WERI-Rb-1 (cell line): Measurements from ENCODE around the gene FUBP3.
A peak's percentile ranks its signal among the peaks of the same experiment; 100 is the strongest.

Experiments used
- DNase-seq: peaks from one replicate; pipeline ENCODE4 v3.0.0-alpha.2; 2020
- H3K27ac ChIP-seq: fragments of 250-450 bp; sonication (Bioruptor Pico); 2 replicates; pipeline ENCODE4 v1.5.1; 2020; ENCODE audit warnings: mild to moderate bottlenecking, moderate library complexity
- H3K27me3 ChIP-seq: fragments of 250-450 bp; sonication (Bioruptor Pico); 2 replicates; pipeline ENCODE4 v1.5.1; 2021; ENCODE audit warnings: mild to moderate bottlenecking, low read depth, moderate library complexity; ENCODE audit not compliant: insufficient read depth, severe bottlenecking
- H3K36me3 ChIP-seq: fragments of 250-450 bp; sonication (Bioruptor Pico); 2 replicates; pipeline ENCODE4 v1.5.1; 2020; ENCODE audit warnings: mild to moderate bottlenecking, moderate library complexity
- H3K4me3 ChIP-seq: 2 replicates; pipeline ENCODE4 v1.5.1; 2011; ENCODE audit warnings: low read depth, mild to moderate bottlenecking, control low read depth, low read length
- H3K9me3 ChIP-seq: fragments of 250-450 bp; sonication (Bioruptor Pico); 2 replicates; pipeline ENCODE4 v1.5.1; 2021; ENCODE audit warnings: mild to moderate bottlenecking, moderate library complexity; ENCODE audit not compliant: severe bottlenecking
- TF ChIP-seq, protein P1 (sequence below): IDR thresholded peaks from 2 replicates; pipeline ENCODE4 v1.5.1; 2011; ENCODE audit warnings: low read depth, mild to moderate bottlenecking, control low read depth, inconsistent platforms, low read length

Gene FUBP3

DNA sequence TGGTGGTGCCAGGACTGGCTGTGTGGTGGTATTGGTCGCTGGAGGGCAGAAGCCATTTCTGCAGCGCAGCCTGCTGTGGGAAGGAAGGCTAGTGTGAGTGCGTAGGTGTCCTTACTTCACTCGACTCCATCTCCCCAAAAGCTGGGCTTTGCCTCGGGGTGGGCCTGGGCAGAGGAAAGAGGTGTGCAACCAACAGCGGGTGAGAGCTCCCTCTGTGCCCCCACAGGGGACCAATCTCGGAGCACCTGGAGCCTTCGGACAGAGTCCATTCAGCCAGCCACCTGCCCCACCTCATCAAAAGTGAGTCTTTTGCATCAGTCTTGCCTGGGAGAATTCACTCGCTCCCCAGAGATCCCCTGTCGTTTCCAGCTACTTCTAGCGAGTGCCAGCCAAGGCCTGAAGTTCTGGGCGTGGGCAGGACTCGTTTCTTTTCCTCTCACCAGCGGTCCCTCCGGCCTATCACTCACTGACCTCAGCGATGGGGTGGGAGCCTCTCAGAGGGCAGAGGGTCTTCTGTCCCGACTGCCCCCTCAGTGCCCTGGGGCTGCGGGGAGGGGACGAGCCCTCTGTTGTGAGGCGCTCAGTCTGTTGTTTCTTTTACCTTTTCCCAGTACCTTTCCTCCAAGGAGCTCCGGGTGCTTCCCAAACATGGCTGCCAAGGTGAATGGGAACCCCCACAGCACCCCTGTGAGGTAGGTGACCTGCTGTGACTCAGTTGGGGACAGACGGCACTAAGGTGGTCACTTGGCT is 52.1 kb downstream of the FUBP3 start:
- Histone ChIP-seq H3K4me3 (no peak overlapping the region), H3K9me3 (no peaks in the 10 kb centered on the region), H3K36me3 (peaks cover 97% of the 10 kb centered on the region), H3K27ac (no peak overlapping the region), H3K27me3 (no peaks in the 10 kb centered on the region)
- TF ChIP-seq, protein P1, sequence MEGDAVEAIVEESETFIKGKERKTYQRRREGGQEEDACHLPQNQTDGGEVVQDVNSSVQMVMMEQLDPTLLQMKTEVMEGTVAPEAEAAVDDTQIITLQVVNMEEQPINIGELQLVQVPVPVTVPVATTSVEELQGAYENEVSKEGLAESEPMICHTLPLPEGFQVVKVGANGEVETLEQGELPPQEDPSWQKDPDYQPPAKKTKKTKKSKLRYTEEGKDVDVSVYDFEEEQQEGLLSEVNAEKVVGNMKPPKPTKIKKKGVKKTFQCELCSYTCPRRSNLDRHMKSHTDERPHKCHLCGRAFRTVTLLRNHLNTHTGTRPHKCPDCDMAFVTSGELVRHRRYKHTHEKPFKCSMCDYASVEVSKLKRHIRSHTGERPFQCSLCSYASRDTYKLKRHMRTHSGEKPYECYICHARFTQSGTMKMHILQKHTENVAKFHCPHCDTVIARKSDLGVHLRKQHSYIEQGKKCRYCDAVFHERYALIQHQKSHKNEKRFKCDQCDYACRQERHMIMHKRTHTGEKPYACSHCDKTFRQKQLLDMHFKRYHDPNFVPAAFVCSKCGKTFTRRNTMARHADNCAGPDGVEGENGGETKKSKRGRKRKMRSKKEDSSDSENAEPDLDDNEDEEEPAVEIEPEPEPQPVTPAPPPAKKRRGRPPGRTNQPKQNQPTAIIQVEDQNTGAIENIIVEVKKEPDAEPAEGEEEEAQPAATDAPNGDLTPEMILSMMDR: no peak
- no peak for DNase-seq

DNA sequence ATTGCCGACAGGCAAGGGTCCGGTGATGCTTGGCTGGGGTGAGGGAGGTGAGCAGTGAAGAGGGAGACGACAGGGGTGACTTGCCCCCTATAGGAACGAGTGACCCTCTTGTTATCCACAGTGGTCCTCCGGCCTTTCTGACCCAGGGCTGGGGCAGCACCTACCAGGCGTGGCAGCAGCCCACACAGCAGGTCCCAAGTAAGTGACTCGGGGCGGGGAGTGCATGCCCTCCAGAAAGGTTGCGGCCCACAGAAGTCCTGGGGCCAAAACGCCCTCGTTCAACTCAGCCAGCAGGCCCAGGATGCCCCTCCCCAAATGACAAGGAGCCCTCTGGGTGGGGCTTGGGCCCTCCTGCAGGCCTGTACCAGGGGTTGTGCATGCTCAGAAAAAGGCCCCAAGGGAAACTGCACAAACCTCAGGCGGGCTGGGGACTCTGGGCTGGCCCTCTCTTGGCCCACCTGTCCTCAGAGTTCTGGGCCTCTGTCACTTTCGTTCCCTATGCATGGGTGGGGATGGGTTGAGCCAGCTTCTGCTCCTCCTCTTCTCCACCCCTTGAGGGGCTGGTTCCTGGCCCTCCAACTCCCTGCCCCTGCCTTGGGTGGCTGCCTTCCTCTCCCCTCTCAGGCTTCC is 52.8 kb downstream of the FUBP3 start:
- Histone ChIP-seq H3K27me3 (no peaks in the 10 kb centered on the region), H3K9me3 (no peaks in the 10 kb centered on the region), H3K36me3 (peaks cover 97% of the 10 kb centered on the region), H3K27ac (peak overlapping the region; percentile 11; the same call in 1 of the 2 replicates), H3K4me3 (no peak overlapping the region)
- TF ChIP-seq, protein P1: no peak
- DNase-seq: no peak

DNA sequence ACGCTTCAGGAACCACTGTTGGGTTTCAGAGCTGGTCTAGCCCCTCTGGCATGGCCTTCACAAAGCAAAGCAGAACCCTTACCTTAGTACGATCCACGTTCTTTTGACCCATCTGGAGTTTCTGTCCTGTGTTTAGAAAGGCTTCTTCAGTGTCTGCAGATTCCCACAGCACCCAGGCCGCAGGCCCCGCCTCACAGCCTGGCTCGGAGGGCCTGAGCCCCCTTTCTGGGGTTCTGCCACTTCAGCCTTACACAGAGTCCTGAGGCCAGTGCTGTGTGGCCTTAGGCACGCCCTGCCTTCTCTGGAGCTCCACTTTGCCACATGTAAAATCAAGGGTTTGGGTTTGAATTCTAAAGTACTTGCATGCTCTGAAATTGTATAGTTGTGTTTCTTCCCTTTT is 53.5 kb downstream of the FUBP3 start:
- no peak overlapping the region for H3K4me3 ChIP-seq
- TF ChIP-seq, protein P1: no peak
- H3K9me3 ChIP-seq: no peaks in the 10 kb centered on the region
- peaks cover 93% of the 10 kb centered on the region for H3K36me3 ChIP-seq
- DNase-seq: no peak
- H3K27ac ChIP-seq: peak overlapping the region; percentile 11; the same call in 1 of the 2 replicates
- H3K27me3 ChIP-seq: no peaks in the 10 kb centered on the region

- peak; percentile 55 for DNase-seq
- Histone ChIP-seq H3K27me3 (no peaks in the 10 kb centered on the region), H3K27ac (peak overlapping the region; percentile 11; the same call in 1 of the 2 replicates), H3K4me3 (no peak overlapping the region), H3K9me3 (no peaks in the 10 kb centered on the region), H3K36me3 (peaks cover 92% of the 10 kb centered on the region)
- TF ChIP-seq, protein P1: peak; percentile 53
These were observed 54.2 kb downstream of the FUBP3 start for GRCh38 chr9:130633336-130634190.

DNA sequence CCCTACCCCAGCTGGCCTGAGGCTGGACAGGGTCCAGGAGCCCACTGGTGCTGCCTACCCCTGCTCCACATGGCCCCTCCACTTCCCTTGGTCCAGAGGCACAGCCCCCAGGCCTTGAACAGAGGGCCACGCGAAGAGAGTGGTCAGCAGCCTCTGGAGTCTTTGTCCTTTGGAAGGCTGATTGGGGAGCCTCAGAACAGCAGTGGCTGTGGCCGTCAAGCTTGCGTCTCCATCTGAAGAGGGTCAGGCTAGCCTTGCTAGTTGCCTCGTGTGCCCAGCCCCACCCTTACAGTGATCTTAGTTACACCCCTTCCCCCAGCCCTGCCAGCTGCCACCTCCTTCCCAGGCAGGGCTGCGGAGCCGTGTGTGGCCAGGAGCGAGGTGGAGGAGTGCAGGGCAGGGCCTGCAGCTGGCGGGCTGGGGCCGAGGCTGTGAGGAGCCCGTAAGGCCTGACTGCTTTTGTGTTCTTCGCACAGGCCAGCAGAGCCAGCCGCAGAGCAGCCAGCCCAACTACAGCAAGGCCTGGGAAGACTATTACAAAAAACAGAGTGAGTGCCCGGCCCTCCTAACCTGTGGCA is 54.9 kb downstream of the FUBP3 start:
- Histone ChIP-seq H3K4me3 (no peak overlapping the region), H3K36me3 (peaks cover 88% of the 10 kb centered on the region)

More for the DNA sequence above, 54.9 kb downstream of the FUBP3 start:
- Histone ChIP-seq H3K27ac (no peak overlapping the region), H3K9me3 (no peaks in the 10 kb centered on the region), H3K27me3 (no peaks in the 10 kb centered on the region)
- no peak for DNase-seq
- TF ChIP-seq, protein P1: no peak
